HCT116 (cell line): ENCODE data around the gene ITSN1.

Experiments used
- CEBPB ChIP-seq: IDR thresholded peaks from 2 replicates; pipeline ENCODE4 v1.6.1; 2012; ENCODE audit warnings: low read depth
- CTCF ChIP-seq, 3 experiments: fragments of 200-600 bp in 1 of 3; sonication (generic) in 1 of 3; IDR thresholded peaks in 2 of 3; conservative IDR thresholded peaks in 1 of 3; 2 replicates each; pipeline ENCODE4 v1.5.1; 2012 to 2017; ENCODE audit warnings: low read depth in 2 of 3, low read length in 2 of 3, antibody characterized with exemption in 1 of 3, borderline replicate concordance in 1 of 3, control low read depth in 1 of 3, mild to moderate bottlenecking in 1 of 3, mixed read lengths in 1 of 3, mixed run types in 1 of 3, moderate library complexity in 1 of 3; ENCODE audit not compliant: insufficient read depth in 1 of 3
- EGR1 ChIP-seq: IDR thresholded peaks from 2 replicates; pipeline ENCODE4 v1.6.1; 2012; ENCODE audit warnings: low read depth
- POLR2A ChIP-seq: IDR thresholded peaks from 2 replicates; pipeline ENCODE4 v1.7.0; 2011; ENCODE audit warnings: borderline replicate concordance; ENCODE audit not compliant: insufficient read depth, insufficient read length; ENCODE audit errors: extremely low read depth
- POLR2AphosphoS5 ChIP-seq: IDR thresholded peaks from 2 replicates; pipeline ENCODE4 v1.6.1; 2011; ENCODE audit warnings: mild to moderate bottlenecking, low read depth, low read length, moderate library complexity
- SP1 ChIP-seq: IDR thresholded peaks from 2 replicates; pipeline ENCODE4 v1.6.1; 2012; ENCODE audit warnings: low read depth
- TCF7L2 ChIP-seq: IDR thresholded peaks from 2 replicates; pipeline ENCODE4 v1.7.0; 2011; ENCODE audit warnings: borderline replicate concordance, inconsistent platforms; ENCODE audit not compliant: insufficient read depth, insufficient read length; ENCODE audit errors: extremely low read depth
- ZNF274 ChIP-seq: fragments of 200-500 bp; sonication (Bioruptor generic); IDR thresholded peaks from 2 replicates; pipeline ENCODE4 v1.6.1; 2014; ENCODE audit warnings: mild to moderate bottlenecking, low read depth, low read length, inconsistent platforms

- TF ChIP-seq POLR2AphosphoS5 (no peak), EGR1 (no peak), TCF7L2 (no peak), CEBPB (no peak), CTCF (IDR thresholded peaks at IDR 0.05 in 2 of 3, conservative IDR thresholded peaks at IDR 0.05 in 1 of 3; ENCODE audit: borderline replicate concordance in 1 of 3, insufficient read depth in 1 of 3, low read depth in 2 of 3, low read length in 2 of 3) (no peak), ZNF274 (no peak), SP1 (no peak), POLR2A (no peak)
Measured at GRCh38 chr21:33687634-33688033, 45.3 kb downstream of the ITSN1 start.
